WTC11 (cell line): ENCODE results near the gene KLRG1. TPM values are rescaled to one million over a fixed set of nuclear protein-coding genes. Genes with fewer than 3 reads are reported as not detected.

Experiments
- ATAC-seq: fragments of 200-7000 bp; cut with Tn5 transposase; 2 replicates; pipeline ENCODE4 v1.10.0; 2021; ENCODE audit warnings: mild to moderate bottlenecking, moderate library complexity
- CTCF ChIA-PET: fragments of 300-600 bp; sonication (Branson Sonifier 250); formaldehyde crosslinking; loops from one replicate; lab custom pipeline; 2021; ENCODE audit warnings: antibody characterized with exemption; lab: Charles Lee
- POLR2A ChIA-PET: fragments of 350-600 bp; sonication (Branson Sonifier 250); formaldehyde crosslinking; loops from one replicate; lab custom pipeline; 2021; ENCODE audit warnings: antibody characterized with exemption; lab: Charles Lee
- DNase-seq: peaks from one replicate; pipeline ENCODE4 v3.0.0; 2021; ENCODE audit warnings: low spot score
- H3K27ac Mint-ChIP-seq: 2 replicates; pipeline ENCODE4 v1.8.0; 2021; ENCODE audit warnings: mixed read lengths
- H3K27me3 Mint-ChIP-seq: 2 replicates; pipeline ENCODE4 v1.8.0; 2021; ENCODE audit warnings: low read depth, mild to moderate bottlenecking, moderate library complexity, mixed read lengths
- H3K36me3 Mint-ChIP-seq: 2 replicates; pipeline ENCODE4 v1.8.0; 2021; ENCODE audit warnings: mixed read lengths
- H3K4me1 Mint-ChIP-seq: 2 replicates; pipeline ENCODE4 v1.8.0; 2022; ENCODE audit warnings: mixed read lengths
- H3K4me3 Mint-ChIP-seq: 2 replicates; pipeline ENCODE4 v1.8.0; 2021; ENCODE audit warnings: mild to moderate bottlenecking, moderate library complexity, mixed read lengths
- H3K9me3 Mint-ChIP-seq: 2 replicates; pipeline ENCODE4 v1.8.0; 2021; ENCODE audit warnings: mixed read lengths
- ATF3 ChIP-seq: sonication (generic); formaldehyde crosslinking; conservative IDR thresholded peaks from 2 replicates; pipeline ENCODE4 v1.8.1; 2022; ENCODE audit warnings: mild to moderate bottlenecking, missing genetic modification reagents
- CTCF ChIP-seq: fragments of 200-600 bp; IDR thresholded peaks from 2 replicates; pipeline ENCODE4 v1.8.0; 2022; ENCODE audit warnings: antibody characterized with exemption
- E2F5 ChIP-seq: sonication (generic); formaldehyde crosslinking; IDR thresholded peaks from 2 replicates; pipeline ENCODE4 v1.8.1; 2022; ENCODE audit warnings: mild to moderate bottlenecking, moderate library complexity, missing genetic modification reagents
- ELF4 ChIP-seq: sonication (generic); formaldehyde crosslinking; IDR thresholded peaks from 2 replicates; pipeline ENCODE4 v1.8.1; 2022; ENCODE audit warnings: low read depth, mild to moderate bottlenecking, moderate library complexity, missing genetic modification reagents
- EMX1 ChIP-seq: fragments of 250-450 bp; sonication (Bioruptor Pico); IDR thresholded peaks from 2 replicates; pipeline ENCODE4 v1.8.0; 2021; ENCODE audit warnings: mild to moderate bottlenecking
- FOXP1 ChIP-seq: sonication (generic); formaldehyde crosslinking; IDR thresholded peaks from 2 replicates; pipeline ENCODE4 v1.8.0; 2022; ENCODE audit warnings: missing genetic modification reagents, mild to moderate bottlenecking, moderate library complexity, borderline replicate concordance
- HMGA2 ChIP-seq: fragments of 250-450 bp; sonication (Bioruptor Pico); IDR thresholded peaks from 2 replicates; pipeline ENCODE4 v1.4.0; 2021; ENCODE audit warnings: mild to moderate bottlenecking, moderate library complexity
- MXD4 ChIP-seq: fragments of 250-450 bp; sonication (Bioruptor Pico); IDR thresholded peaks from 2 replicates; pipeline ENCODE4 v1.8.0; 2021; ENCODE audit warnings: mild to moderate bottlenecking, moderate library complexity, borderline replicate concordance
- OVOL2 ChIP-seq: fragments of 250-450 bp; sonication (Bioruptor Pico); IDR thresholded peaks from 2 replicates; pipeline ENCODE4 v1.9.0; 2021; ENCODE audit warnings: mild to moderate bottlenecking, borderline replicate concordance
- PREB ChIP-seq: sonication (generic); formaldehyde crosslinking; IDR thresholded peaks from 2 replicates; pipeline ENCODE4 v1.8.1; 2022; ENCODE audit warnings: mild to moderate bottlenecking, missing genetic modification reagents, moderate library complexity, borderline replicate concordance
- PRRX2 ChIP-seq: fragments of 250-450 bp; sonication (Bioruptor Pico); IDR thresholded peaks from 2 replicates; pipeline ENCODE4 v1.8.0; 2021; ENCODE audit warnings: mild to moderate bottlenecking
- SMAD3 ChIP-seq: sonication (generic); formaldehyde crosslinking; IDR thresholded peaks from 2 replicates; pipeline ENCODE4 v1.8.0; 2022; ENCODE audit warnings: missing genetic modification reagents, mild to moderate bottlenecking, borderline replicate concordance
- TEAD1 ChIP-seq: sonication (generic); formaldehyde crosslinking; IDR thresholded peaks from 2 replicates; pipeline ENCODE4 v1.8.0; 2022; ENCODE audit warnings: mild to moderate bottlenecking, missing genetic modification reagents
- TEAD4 ChIP-seq: sonication (generic); formaldehyde crosslinking; IDR thresholded peaks from 2 replicates; pipeline ENCODE4 v1.8.0; 2022; ENCODE audit warnings: mild to moderate bottlenecking, missing genetic modification reagents
- ZBTB43 ChIP-seq: sonication (generic); formaldehyde crosslinking; IDR thresholded peaks from 2 replicates; pipeline ENCODE4 v1.8.1; 2023; ENCODE audit warnings: mild to moderate bottlenecking, missing genetic modification reagents
- ZNF219 ChIP-seq: sonication (generic); formaldehyde crosslinking; IDR thresholded peaks from 2 replicates; pipeline ENCODE4 v1.8.0; 2023; ENCODE audit warnings: missing genetic modification reagents, mild to moderate bottlenecking, borderline replicate concordance
- ZNF281 ChIP-seq: sonication (generic); formaldehyde crosslinking; IDR thresholded peaks from 2 replicates; pipeline ENCODE4 v1.8.0; 2023; ENCODE audit warnings: mild to moderate bottlenecking, missing genetic modification reagents
- ZNF396 ChIP-seq: fragments of 250-450 bp; sonication (Bioruptor Pico); IDR thresholded peaks from 2 replicates; pipeline ENCODE4 v1.8.0; 2021; ENCODE audit warnings: mild to moderate bottlenecking, moderate library complexity, borderline replicate concordance
- total RNA-seq: library from RNA; stranded (reverse); gene quantifications from 3 replicates; pipeline ENCODE4 v1.2.3, GENCODE V29; 2021

The KLRG1 gene
- total RNA-seq, 1 experiment from 2014 or later: 7.2 TPM

- CTCF ChIA-PET: interaction anchor here (1.0 to 3.8 kb wide), 3 partner anchors 10 to 90 kb away, joined by 3 to 36 read pairs (median 4); partner anchors contain the start of gene M6PR
- peak; percentile 68 for TF ChIP-seq CTCF
- no peak for TF ChIP-seq HMGA2 (CRISPR knock-in tag)
- H3K27me3 Mint-ChIP-seq: no peaks in the 10 kb centered on the region; the same call in 1 of the 2 replicates
- peak; percentile 65 for ATAC-seq
- no peaks in the 10 kb centered on the region for H3K4me1 Mint-ChIP-seq
- no peak overlapping the region for H3K27ac Mint-ChIP-seq
- POLR2A ChIA-PET: no interaction called here
- DNase-seq: no peak
- H3K4me3 Mint-ChIP-seq: no peak overlapping the region
- H3K9me3 Mint-ChIP-seq: peaks cover 15% of the 10 kb centered on the region
- H3K36me3 Mint-ChIP-seq: peaks cover 7% of the 10 kb centered on the region
Measured at GRCh38 chr12:9039397-9039977, 50.1 kb downstream of the KLRG1 start.

GRCh38 chr12:9040484-9041186 lies 51.3 kb downstream of the KLRG1 start:
- Mint-ChIP-seq H3K27ac (no peak overlapping the region), H3K36me3 (no peaks in the 10 kb centered on the region; the same call in 1 of the 2 replicates), H3K4me1 (no peaks in the 10 kb centered on the region), H3K4me3 (no peak overlapping the region), H3K27me3 (no peaks in the 10 kb centered on the region), H3K9me3 (peaks cover 12% of the 10 kb centered on the region)
- CTCF ChIA-PET: interaction anchor here (0.6 to 1.8 kb wide), 3 partner anchors 9 to 299 kb away, joined by 3 to 7 read pairs (median 3); partner anchors contain the start of gene M6PR
- DNase-seq (no peak), ATAC-seq (no peak)
- TF ChIP-seq PREB (CRISPR knock-in tag) (no peak), ZBTB43 (CRISPR knock-in tag) (no peak), ATF3 (CRISPR knock-in tag) (no peak), SMAD3 (no peak), ELF4 (no peak), TEAD1 (CRISPR knock-in tag) (no peak)
- POLR2A ChIA-PET: no interaction called here

GRCh38 chr12:9041321-9041720 lies 52.0 kb downstream of the KLRG1 start:
- no peaks in the 10 kb centered on the region for H3K36me3 Mint-ChIP-seq
- H3K4me1 Mint-ChIP-seq: no peaks in the 10 kb centered on the region
- no peak overlapping the region for H3K4me3 Mint-ChIP-seq
- peaks cover 12% of the 10 kb centered on the region; the same call in 1 of the 2 replicates for H3K9me3 Mint-ChIP-seq
- POLR2A ChIA-PET: no interaction called here
- DNase-seq: no peak
- H3K27me3 Mint-ChIP-seq: no peaks in the 10 kb centered on the region
- CTCF ChIA-PET: interaction anchor here (0.6 to 1.8 kb wide), 6 partner anchors 8 to 384 kb away, joined by 3 to 7 read pairs (median 3); partner anchors contain the start of gene M6PR
- no peak overlapping the region for H3K27ac Mint-ChIP-seq
- no peak for TF ChIP-seq MXD4
- TF ChIP-seq ZNF396 (CRISPR knock-in tag): no peak
- no peak for TF ChIP-seq ZNF219 (CRISPR knock-in tag)
- no peak for ATAC-seq

- H3K27ac Mint-ChIP-seq: no peak overlapping the region
- ChIA-PET CTCF (no interaction called here), POLR2A (no interaction called here)
- no peak for DNase-seq
- no peak overlapping the region for H3K4me3 Mint-ChIP-seq
- no peaks in the 10 kb centered on the region for H3K27me3 Mint-ChIP-seq
- no peak for ATAC-seq
- no peaks in the 10 kb centered on the region for H3K36me3 Mint-ChIP-seq
- no peaks in the 10 kb centered on the region for H3K4me1 Mint-ChIP-seq
- peaks cover 12% of the 10 kb centered on the region; the same call in 1 of the 2 replicates for H3K9me3 Mint-ChIP-seq
- no peak for TF ChIP-seq HMGA2 (CRISPR knock-in tag)
- TF ChIP-seq OVOL2 (CRISPR knock-in tag): no peak
- no peak for TF ChIP-seq TEAD4
- no peak for TF ChIP-seq EMX1
- TF ChIP-seq FOXP1 (CRISPR knock-in tag): no peak
- no peak for TF ChIP-seq ZNF281 (CRISPR knock-in tag)
- no peak for TF ChIP-seq PRRX2 (CRISPR knock-in tag)
- TF ChIP-seq E2F5 (CRISPR knock-in tag): no peak
Measured at GRCh38 chr12:9043766-9044165, 54.4 kb downstream of the KLRG1 start.
